CD4-positive, alpha-beta memory T cell (primary cell): ENCODE measurements around the gene TUNAR. TPM values are rescaled to one million over a fixed set of nuclear protein-coding genes. Genes with fewer than 3 reads are reported as not detected.

Experiments
- CTCF ChIA-PET: fragments of 350-600 bp; sonication (Branson Sonifier 250); formaldehyde crosslinking; loops from one replicate; lab custom pipeline; 2021; ENCODE audit warnings: inconsistent platforms; ENCODE audit not compliant: partially characterized antibody; lab: Charles Lee
- POLR2A ChIA-PET: fragments of 350-600 bp; sonication (Branson Sonifier 250); formaldehyde crosslinking; loops from one replicate; lab custom pipeline; 2021; ENCODE audit not compliant: partially characterized antibody; lab: Charles Lee
- DNase-seq, 5 donors: peaks; one replicate each; pipeline versions ENCODE4 v3.0.0 to v3.0.0-alpha.2; 2020 to 2022; ENCODE audit warnings: mixed read lengths in 1 of 5
- H3K27ac ChIP-seq: one replicate; pipeline ENCODE4 v1.7.0; 2013; ENCODE audit warnings: low read depth, low read length
- H3K27me3 ChIP-seq: 2 replicates; pipeline ENCODE4 v1.7.0; 2013; ENCODE audit warnings: mild to moderate bottlenecking, low read length, moderate library complexity; ENCODE audit not compliant: insufficient read depth
- H3K36me3 ChIP-seq: 2 replicates; pipeline ENCODE4 v1.7.0; 2013; ENCODE audit warnings: mild to moderate bottlenecking, low read length, moderate library complexity; ENCODE audit not compliant: insufficient read depth
- H3K4me1 ChIP-seq: 2 replicates; pipeline ENCODE4 v1.7.0; 2013; ENCODE audit warnings: mild to moderate bottlenecking, low read length, moderate library complexity; ENCODE audit not compliant: insufficient read depth
- H3K4me3 ChIP-seq, 2 donors: one replicate each; pipeline ENCODE4 v1.7.0; 2013; ENCODE audit warnings: low read length in 2 of 2, mild to moderate bottlenecking in 1 of 2
- H3K9me3 ChIP-seq, 2 donors: one replicate each; pipeline ENCODE4 v1.7.0; 2013; ENCODE audit warnings: low read length in 2 of 2, control low read depth in 1 of 2; ENCODE audit not compliant: control insufficient read depth in 1 of 2
- H3K27ac Mint-ChIP-seq, 7 donors: one replicate each; pipeline ENCODE4 v1.8.0; 2020 to 2021; ENCODE audit warnings: mixed read lengths in 7 of 7, mild to moderate bottlenecking in 6 of 7, inconsistent platforms in 3 of 7, moderate library complexity in 3 of 7
- H3K27me3 Mint-ChIP-seq, 2 donors: one replicate each; pipeline ENCODE4 v1.8.0; 2020 to 2021; ENCODE audit warnings: mixed read lengths in 2 of 2
- H3K36me3 Mint-ChIP-seq, 2 donors: one replicate each; pipeline ENCODE4 v1.8.0; 2020 to 2021; ENCODE audit warnings: mixed read lengths in 2 of 2, inconsistent platforms in 1 of 2, mild to moderate bottlenecking in 1 of 2
- H3K4me1 Mint-ChIP-seq, 4 donors: one replicate each; pipeline ENCODE4 v1.8.0; 2020 to 2021; ENCODE audit warnings: mixed read lengths in 4 of 4, mild to moderate bottlenecking in 1 of 4
- H3K4me3 Mint-ChIP-seq, 8 donors: one replicate each; pipeline ENCODE4 v1.8.0; 2020 to 2021; ENCODE audit warnings: mixed read lengths in 8 of 8, mild to moderate bottlenecking in 7 of 8, moderate library complexity in 6 of 8, inconsistent platforms in 3 of 8
- H3K9me3 Mint-ChIP-seq, 8 donors: one replicate each; pipeline ENCODE4 v1.8.0; 2020 to 2021; ENCODE audit warnings: mixed read lengths in 8 of 8, mild to moderate bottlenecking in 5 of 8, inconsistent platforms in 3 of 8, moderate library complexity in 1 of 8
- intact Hi-C: fragments of 100-400 bp; cut with micrococcal nuclease; formaldehyde crosslinking; loops from one replicate; pipeline ENCODE4 v1.15.1; 2023
- polyA plus RNA-seq, 2 donors: library from polyadenylated mRNA; unstranded; fragments of 300-500 nt; fragmentation: Illumina TruSeq; gene quantifications; one replicate each; pipeline ENCODE4 v1.2.3, GENCODE V29; 2021
- total RNA-seq, 2 experiments: library from RNA; stranded (reverse); gene quantifications; one replicate each; pipeline ENCODE4 v1.2.3, GENCODE V29; 2021

Gene TUNAR
- total and polyA plus RNA-seq, 4 experiments from 2014 or later: not detected

DNA sequence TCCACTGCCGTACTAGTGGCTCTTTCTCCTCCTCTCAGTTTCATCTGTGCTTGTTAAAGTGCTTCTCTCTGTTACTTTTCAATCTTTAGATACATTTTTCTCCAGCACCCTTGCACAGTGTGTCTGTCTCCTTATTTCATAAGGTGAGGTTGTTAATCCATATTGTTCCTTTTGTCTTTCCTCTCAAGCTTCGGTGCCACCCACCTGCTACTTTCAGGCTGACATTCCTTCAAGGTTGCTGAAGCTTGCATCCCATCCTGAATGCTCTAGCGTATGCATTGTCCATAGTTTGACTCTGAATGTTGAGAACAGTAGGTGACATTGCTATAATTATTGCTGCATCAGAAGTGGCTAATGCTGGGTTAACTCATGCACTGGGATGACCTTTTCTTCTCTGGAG lies 20.6 kb downstream of the TUNAR start:
- no peaks in the 10 kb centered on the region for H3K4me1 Mint-ChIP-seq
- Histone ChIP-seq H3K27ac (no peak overlapping the region), H3K9me3 (no peaks in the 10 kb centered on the region), H3K36me3 (no peaks in the 10 kb centered on the region), H3K4me3 (no peak overlapping the region), H3K27me3 (no peaks in the 10 kb centered on the region), H3K4me1 (no peaks in the 10 kb centered on the region)
- peaks cover 24 to 28% of the 10 kb centered on the region in 2 donors for H3K27me3 Mint-ChIP-seq
- H3K27ac Mint-ChIP-seq: no peak overlapping the region
- H3K4me3 Mint-ChIP-seq: no peak overlapping the region
- intact Hi-C loops: no loop called here
- DNase-seq: no peak
- ChIA-PET POLR2A (no interaction called here), CTCF (no interaction called here)
- H3K9me3 Mint-ChIP-seq: peaks cover 0 to 3% (median 0%) of the 10 kb centered on the region in 8 donors
- H3K36me3 Mint-ChIP-seq: no peaks in the 10 kb centered on the region

DNA sequence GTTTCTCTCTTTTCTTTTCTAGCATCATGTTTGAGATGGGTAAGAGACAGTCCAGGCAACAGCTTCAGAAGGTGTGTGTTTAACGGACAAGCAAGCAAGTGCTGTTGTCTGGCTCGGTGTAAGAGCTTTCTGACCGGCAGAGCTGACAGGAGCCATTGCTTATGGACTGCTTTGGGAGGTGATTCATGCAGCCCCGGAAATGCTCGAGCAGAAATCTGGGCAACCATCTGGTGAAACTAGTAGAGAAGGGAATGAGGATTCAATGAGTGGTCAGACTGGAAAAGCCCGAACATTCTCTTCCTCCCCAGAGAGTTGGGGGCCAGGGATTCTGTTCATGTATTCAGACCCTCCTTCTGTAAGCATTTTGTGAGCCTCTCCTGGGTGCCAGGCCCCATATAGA lies 24.4 kb downstream of the TUNAR start:
- no peaks in the 10 kb centered on the region for H3K36me3 ChIP-seq
- Mint-ChIP-seq H3K4me3 (no peak overlapping the region), H3K36me3 (no peaks in the 10 kb centered on the region), H3K27ac (no peak overlapping the region), H3K9me3 (peaks cover 0 to 3% (median 0%) of the 10 kb centered on the region in 8 donors), H3K4me1 (no peaks in the 10 kb centered on the region), H3K27me3 (peaks cover 20 to 39% of the 10 kb centered on the region in 2 donors)
- no peak for DNase-seq
- H3K4me1 ChIP-seq: no peaks in the 10 kb centered on the region
- intact Hi-C loops: no loop called here
- POLR2A ChIA-PET: no interaction called here
- no peaks in the 10 kb centered on the region for H3K9me3 ChIP-seq
- no peaks in the 10 kb centered on the region for H3K27me3 ChIP-seq
- no peak overlapping the region for H3K4me3 ChIP-seq
- CTCF ChIA-PET: no interaction called here
- no peak overlapping the region for H3K27ac ChIP-seq

DNA sequence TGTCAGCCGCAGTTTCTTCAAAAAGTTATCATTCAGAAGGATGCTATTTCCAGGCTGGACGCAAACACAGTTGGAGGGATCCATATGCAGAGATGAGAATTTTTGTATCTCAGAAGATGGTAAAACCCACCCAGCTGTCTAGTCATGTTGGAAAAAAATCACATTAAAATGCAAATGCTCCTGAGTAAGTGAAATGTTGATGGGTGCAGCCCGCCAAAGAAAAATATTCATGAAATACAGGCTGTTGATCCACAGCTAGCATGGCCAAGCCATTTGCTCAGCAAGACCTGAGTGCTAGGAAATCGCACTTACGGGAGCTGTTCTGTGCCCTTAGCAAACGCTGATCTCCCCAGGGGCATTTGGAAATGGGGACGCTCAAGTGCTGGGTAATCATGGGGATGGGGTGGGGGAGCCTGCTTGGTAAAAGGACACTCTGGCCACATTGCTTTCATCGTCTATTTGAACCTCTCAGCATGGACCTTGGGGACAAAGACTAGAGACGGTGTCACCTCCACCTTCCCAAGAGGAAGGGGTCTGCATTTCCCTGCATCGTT lies 25.7 kb downstream of the TUNAR start:
- H3K27me3 Mint-ChIP-seq: peaks cover 20 to 32% of the 10 kb centered on the region in 2 donors
- H3K4me1 ChIP-seq: no peaks in the 10 kb centered on the region
- H3K27ac Mint-ChIP-seq: no peak overlapping the region
- no peaks in the 10 kb centered on the region for H3K36me3 ChIP-seq
- H3K4me3 ChIP-seq: no peak overlapping the region
- H3K27ac ChIP-seq: no peak overlapping the region
- no peak for DNase-seq
- H3K9me3 ChIP-seq: no peaks in the 10 kb centered on the region
- H3K4me1 Mint-ChIP-seq: no peaks in the 10 kb centered on the region
- H3K36me3 Mint-ChIP-seq: no peaks in the 10 kb centered on the region
- H3K27me3 ChIP-seq: no peaks in the 10 kb centered on the region
- ChIA-PET POLR2A (no interaction called here), CTCF (no interaction called here)
- peaks cover 0 to 3% (median 0%) of the 10 kb centered on the region in 8 donors for H3K9me3 Mint-ChIP-seq
- no peak overlapping the region for H3K4me3 Mint-ChIP-seq
- intact Hi-C loops: no loop called here

DNA sequence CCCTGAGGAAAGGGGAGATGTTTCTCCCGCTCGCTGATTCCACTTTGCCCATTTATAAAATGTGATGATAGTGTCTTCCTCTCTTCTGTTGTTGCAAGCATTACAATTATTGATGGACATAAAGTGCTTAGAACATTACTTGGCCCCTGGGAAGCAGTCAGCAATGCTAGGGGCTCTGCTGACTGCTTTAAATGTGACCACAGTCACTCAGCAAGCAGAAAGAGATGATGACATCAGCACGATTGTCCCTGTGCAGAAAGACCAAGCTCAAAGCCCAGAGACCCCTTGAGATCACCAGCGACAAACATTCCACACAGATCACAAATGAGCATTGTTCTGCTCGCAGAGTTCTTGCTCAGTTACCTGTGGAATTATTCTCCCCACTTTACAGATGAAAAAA lies 26.5 kb downstream of the TUNAR start:
- H3K27ac ChIP-seq: no peak overlapping the region
- no peaks in the 10 kb centered on the region for H3K36me3 ChIP-seq
- H3K27me3 ChIP-seq: no peaks in the 10 kb centered on the region
- ChIA-PET CTCF (no interaction called here), POLR2A (no interaction called here)
- DNase-seq: no peak
- H3K4me3 ChIP-seq: no peak overlapping the region
- intact Hi-C loops: no loop called here
- H3K4me3 Mint-ChIP-seq: no peak overlapping the region
- no peaks in the 10 kb centered on the region for H3K4me1 Mint-ChIP-seq
- peaks cover 0 to 3% (median 0%) of the 10 kb centered on the region in 8 donors for H3K9me3 Mint-ChIP-seq
- H3K36me3 Mint-ChIP-seq: no peaks in the 10 kb centered on the region
- H3K27me3 Mint-ChIP-seq: peaks cover 15 to 28% of the 10 kb centered on the region in 2 donors
- no peak overlapping the region for H3K27ac Mint-ChIP-seq
- no peaks in the 10 kb centered on the region for H3K9me3 ChIP-seq
- no peaks in the 10 kb centered on the region for H3K4me1 ChIP-seq

DNA sequence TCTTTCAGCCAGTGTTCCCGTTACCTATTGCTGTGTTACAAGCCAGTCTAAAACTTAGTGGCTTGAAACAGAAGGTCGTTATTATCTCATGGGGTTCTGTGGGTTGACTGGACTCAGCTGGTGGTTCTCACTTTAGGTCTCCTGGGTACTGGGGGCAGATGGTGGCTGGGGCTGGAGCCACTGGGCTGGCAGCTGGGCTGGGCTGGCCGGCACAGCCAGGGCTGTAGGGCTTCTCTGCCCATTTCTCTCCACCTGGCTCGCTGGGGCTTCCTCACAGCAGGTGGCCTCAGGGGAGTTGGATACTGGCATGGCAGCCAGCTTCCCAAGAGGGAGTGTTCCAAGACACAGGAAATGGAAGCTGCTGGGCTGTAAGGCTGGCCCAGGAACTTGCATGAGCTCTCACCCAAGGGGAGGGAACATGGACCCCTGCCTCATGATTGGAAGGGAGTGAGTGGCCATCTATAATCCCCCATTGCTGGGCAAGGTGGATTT lies 27.0 kb downstream of the TUNAR start:
- Histone ChIP-seq H3K36me3 (no peaks in the 10 kb centered on the region), H3K4me1 (no peaks in the 10 kb centered on the region), H3K27me3 (no peaks in the 10 kb centered on the region), H3K9me3 (no peaks in the 10 kb centered on the region), H3K27ac (no peak overlapping the region), H3K4me3 (no peak overlapping the region)
- H3K27me3 Mint-ChIP-seq: peaks cover 12 to 28% of the 10 kb centered on the region in 2 donors
- H3K9me3 Mint-ChIP-seq: peaks cover 0 to 3% (median 0%) of the 10 kb centered on the region in 8 donors
- ChIA-PET CTCF (no interaction called here), POLR2A (no interaction called here)
- no peaks in the 10 kb centered on the region for H3K36me3 Mint-ChIP-seq
- intact Hi-C loops: no loop called here
- no peaks in the 10 kb centered on the region for H3K4me1 Mint-ChIP-seq
- no peak for DNase-seq
- no peak overlapping the region for H3K27ac Mint-ChIP-seq
- no peak overlapping the region for H3K4me3 Mint-ChIP-seq

DNA sequence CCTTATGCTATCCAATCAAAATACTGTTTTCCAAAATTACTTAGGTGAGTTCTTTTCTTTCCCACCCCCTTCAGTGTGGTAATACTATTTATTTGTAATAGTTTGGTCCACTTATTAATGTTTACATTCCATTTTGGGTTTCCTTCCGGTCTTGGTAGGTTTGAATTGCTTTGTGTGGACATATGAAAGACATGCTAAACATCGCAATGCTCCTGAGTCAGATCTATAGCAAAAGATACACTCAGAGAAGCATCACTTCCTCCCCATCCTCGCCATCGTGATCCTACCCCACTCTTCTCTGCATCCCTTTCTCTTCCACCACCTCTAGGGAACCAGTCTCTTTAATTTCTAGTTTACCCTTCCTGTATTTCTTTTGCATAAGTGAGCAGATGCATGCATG lies 30.0 kb downstream of the TUNAR start:
- Histone ChIP-seq H3K36me3 (no peaks in the 10 kb centered on the region), H3K4me1 (no peaks in the 10 kb centered on the region), H3K9me3 (no peaks in the 10 kb centered on the region), H3K27ac (no peak overlapping the region), H3K27me3 (no peaks in the 10 kb centered on the region), H3K4me3 (no peak overlapping the region)
- DNase-seq: no peak
- Mint-ChIP-seq H3K27ac (no peak overlapping the region), H3K27me3 (peaks cover 13 to 19% of the 10 kb centered on the region in 2 donors), H3K36me3 (no peaks in the 10 kb centered on the region), H3K9me3 (no peaks in the 10 kb centered on the region), H3K4me1 (no peaks in the 10 kb centered on the region), H3K4me3 (no peak overlapping the region)
- ChIA-PET POLR2A (no interaction called here), CTCF (no interaction called here)
- intact Hi-C loops: no loop called here

DNA sequence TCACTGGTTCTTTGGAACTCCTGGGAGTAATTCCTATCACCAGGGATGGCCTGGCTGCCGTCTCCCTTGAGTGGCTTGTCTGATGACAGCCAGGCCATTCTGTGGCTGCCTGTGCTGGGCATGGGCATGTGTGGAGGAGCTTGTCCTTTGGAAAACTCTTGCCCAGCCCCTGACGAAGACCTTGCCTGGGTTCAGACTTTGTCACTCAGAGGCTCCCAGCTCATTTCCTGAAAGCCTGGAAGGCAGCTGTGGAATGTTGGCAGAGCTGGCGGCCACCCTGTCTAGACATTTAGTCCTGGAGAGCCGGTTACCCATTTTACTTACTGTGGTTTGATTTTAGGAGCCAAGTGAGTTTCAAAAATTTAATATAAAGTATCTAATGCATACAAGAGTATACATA lies 34.0 kb downstream of the TUNAR start:
- POLR2A ChIA-PET: no interaction called here
- H3K4me1 Mint-ChIP-seq: no peaks in the 10 kb centered on the region
- H3K27me3 Mint-ChIP-seq: peaks cover 7 to 8% of the 10 kb centered on the region in 2 donors
- intact Hi-C loops: no loop called here
- H3K4me1 ChIP-seq: no peaks in the 10 kb centered on the region
- CTCF ChIA-PET: no interaction called here
- no peak for DNase-seq
- no peaks in the 10 kb centered on the region for H3K36me3 Mint-ChIP-seq
- H3K4me3 Mint-ChIP-seq: no peak overlapping the region
- H3K27ac Mint-ChIP-seq: no peak overlapping the region
- no peaks in the 10 kb centered on the region for H3K9me3 Mint-ChIP-seq
- no peaks in the 10 kb centered on the region for H3K27me3 ChIP-seq
- H3K9me3 ChIP-seq: no peaks in the 10 kb centered on the region
- H3K4me3 ChIP-seq: no peak overlapping the region
- H3K36me3 ChIP-seq: no peaks in the 10 kb centered on the region
- H3K27ac ChIP-seq: no peak overlapping the region
